GM18873 (cell line): ENCODE results near the gene IRF4.

ENCODE experiments used
- ATAC-seq: cut with Tn5 transposase; IDR thresholded peaks from one replicate; pipeline ENCODE4 v1.9.1; 2021; ENCODE audit warnings: mild to moderate bottlenecking, moderate library complexity, moderate number of reproducible peaks; ENCODE audit not compliant: unreplicated experiment, low FRiP score

The IRF4 gene

DNA sequence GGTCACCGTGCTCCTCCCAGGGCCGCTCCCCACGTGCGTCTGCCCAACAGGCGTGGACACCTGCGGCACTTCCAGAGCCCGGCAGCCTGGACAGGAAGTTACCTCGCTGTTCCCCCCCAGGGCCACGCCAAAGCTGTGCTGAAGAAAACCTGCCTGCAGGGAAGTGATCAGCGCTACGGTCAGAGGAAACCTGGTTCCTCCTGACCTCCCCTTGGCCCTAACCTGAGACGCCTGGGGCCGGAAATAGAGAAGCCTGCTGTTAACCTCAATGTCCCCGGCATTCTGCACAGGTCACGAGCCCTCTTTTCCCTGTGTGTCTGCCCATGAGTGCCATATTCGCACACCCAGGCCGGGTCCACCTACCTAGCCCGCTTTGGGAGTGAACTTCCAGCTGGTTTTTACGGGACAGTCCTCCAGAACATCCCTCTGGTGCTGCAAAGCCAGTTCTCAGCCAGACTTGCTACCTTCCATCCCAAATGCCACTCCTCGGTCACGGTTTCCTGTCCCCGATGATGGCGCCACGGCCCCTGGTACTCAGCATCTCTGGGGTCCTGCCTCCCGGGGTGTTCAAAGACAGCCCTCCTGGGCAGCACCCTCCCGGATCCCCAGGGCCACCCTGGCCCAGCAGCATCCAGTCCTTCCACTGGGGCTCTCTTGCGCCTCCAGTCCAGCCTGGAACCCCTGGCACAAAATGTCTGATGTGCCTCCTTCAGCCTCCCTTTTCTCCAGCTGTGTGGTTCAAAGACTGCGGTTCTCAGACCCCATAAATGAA, 12.0 kb upstream of the IRF4 start:
- ATAC-seq, result no peak

DNA sequence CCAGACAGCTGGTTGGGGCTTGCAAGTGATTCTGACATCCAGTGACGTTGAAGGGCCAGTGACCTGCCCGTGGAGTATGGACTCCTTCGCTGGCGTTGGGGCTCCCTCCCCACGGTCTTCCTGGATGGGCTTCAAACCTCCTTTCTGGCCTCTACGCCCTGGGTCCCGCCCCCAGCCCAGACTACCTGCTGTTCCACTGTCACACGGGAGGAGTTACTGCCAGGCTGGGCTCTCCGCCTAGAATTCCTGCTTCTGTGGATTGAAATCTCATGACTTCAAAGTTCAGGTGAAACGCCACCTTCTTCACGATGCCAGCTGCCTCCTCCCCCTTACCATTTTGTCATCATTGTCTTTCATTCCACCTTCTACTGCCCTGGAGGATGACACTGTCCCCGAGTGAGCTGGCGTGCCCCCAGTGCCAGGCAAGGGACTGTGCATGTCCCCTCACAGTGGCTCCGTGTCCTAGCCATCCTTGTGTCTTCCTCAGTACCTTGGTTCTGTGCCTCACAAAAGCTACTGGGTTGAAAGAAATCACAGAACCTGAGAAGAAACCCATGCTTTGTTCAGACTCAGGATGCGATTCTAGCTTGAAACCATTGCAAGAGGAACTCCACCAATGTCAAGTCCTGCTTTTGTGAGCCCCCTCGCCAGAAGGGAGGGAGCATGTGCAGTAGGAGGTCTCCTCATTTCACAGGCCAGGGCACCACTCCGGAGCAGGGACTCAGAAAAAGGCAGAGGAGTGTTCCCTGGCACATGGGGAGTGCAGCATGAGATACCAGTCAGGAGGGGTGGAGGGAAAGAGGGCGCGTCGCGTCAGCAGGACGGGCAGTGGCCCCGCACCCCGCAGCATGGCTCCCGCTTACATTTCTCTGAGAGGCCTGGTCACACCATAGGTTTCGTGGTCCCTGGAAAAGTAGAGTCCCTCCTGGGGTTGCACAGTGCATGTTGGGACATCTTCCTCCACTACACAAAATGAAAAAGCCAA, 11.0 kb upstream of the IRF4 start:
- ATAC-seq, result no peak

- ATAC-seq, result no peak
Measured at GRCh38 chr6:381742-382461, 9.7 kb upstream of the IRF4 start.

GRCh38 chr6:382883-383810, 8.4 kb upstream of the IRF4 start:
- ATAC-seq, result no peak

DNA sequence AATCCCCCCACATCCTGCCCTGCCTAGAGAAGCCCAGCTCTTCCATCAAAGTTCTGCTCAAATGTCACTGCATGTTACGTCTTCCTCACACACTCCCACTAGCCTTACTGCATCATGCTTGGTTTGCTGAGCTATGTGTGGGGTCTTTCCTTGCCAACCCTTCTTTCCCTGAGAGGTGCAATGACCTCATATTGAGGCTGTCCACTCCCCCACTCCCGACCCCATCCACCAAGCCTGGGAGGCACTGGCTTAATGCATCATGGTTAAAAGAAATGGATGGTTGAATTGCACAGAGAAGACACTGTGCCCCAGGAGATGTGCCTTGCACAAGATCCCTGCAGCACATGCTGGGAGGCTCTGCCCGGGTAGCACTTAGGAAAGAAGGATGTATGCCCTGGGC, 7.7 kb upstream of the IRF4 start:
- no peak for ATAC-seq

GRCh38 chr6:384898-385297, 6.7 kb upstream of the IRF4 start:
- ATAC-seq, result no peak

- ATAC-seq, result no peak
Measured at GRCh38 chr6:385614-386013, 5.9 kb upstream of the IRF4 start.

DNA sequence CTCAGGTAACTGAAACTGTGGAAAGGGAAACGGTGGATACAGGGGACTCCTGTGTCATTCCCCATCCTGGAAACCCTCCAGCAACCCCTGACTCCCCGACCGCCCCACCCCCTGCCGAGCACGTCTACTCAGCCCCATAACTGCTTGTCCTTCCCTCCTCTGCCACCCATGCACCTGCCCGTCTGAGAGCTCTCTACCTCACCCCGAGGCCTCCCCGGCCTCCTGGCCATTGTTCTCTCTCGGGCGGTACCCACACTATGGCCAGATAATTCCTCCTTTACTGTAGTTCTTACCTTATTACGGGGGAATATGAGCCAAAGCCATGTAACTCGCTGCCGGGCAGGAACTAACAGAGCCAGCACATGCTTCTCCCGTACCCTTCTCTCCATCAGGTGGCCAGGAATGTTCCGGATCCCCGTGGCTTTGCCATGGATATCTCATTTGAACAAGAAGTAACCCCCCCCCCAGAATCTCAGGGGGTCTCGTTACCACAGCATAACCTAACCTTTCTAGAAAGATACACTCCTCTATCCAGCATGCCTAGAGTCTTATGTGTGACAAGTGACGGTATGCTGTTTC, 4.8 kb upstream of the IRF4 start:
- no peak for ATAC-seq

- no peak for ATAC-seq
Measured at GRCh38 chr6:387293-387741, 4.2 kb upstream of the IRF4 start.

GRCh38 chr6:388202-388903, 3.2 kb upstream of the IRF4 start:
- no peak for ATAC-seq

DNA sequence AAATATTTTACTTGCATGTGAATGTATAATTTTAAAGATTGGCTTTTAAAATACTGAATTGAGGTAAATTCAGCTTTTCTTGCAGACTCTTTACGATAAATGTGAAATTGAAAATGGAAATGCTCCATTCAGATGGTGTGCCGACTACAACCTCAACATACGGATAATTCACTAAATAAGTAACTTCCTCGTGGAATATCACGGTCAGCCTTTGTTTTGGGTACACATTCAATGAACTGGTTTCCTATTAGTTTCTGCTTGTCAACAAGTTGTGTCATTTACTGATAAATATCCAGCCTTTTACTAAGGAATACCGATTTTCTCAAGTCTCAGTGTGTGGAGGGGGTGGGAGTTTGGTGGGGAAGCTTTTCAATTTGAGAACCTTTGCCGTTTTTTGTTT, 2.4 kb upstream of the IRF4 start:
- ATAC-seq, result no peak

- ATAC-seq, result no peak
Measured at GRCh38 chr6:389622-390021, 1.9 kb upstream of the IRF4 start.

- ATAC-seq, result peak; percentile 13
Measured at GRCh38 chr6:390914-391558, 516 bp upstream of the IRF4 start.

DNA sequence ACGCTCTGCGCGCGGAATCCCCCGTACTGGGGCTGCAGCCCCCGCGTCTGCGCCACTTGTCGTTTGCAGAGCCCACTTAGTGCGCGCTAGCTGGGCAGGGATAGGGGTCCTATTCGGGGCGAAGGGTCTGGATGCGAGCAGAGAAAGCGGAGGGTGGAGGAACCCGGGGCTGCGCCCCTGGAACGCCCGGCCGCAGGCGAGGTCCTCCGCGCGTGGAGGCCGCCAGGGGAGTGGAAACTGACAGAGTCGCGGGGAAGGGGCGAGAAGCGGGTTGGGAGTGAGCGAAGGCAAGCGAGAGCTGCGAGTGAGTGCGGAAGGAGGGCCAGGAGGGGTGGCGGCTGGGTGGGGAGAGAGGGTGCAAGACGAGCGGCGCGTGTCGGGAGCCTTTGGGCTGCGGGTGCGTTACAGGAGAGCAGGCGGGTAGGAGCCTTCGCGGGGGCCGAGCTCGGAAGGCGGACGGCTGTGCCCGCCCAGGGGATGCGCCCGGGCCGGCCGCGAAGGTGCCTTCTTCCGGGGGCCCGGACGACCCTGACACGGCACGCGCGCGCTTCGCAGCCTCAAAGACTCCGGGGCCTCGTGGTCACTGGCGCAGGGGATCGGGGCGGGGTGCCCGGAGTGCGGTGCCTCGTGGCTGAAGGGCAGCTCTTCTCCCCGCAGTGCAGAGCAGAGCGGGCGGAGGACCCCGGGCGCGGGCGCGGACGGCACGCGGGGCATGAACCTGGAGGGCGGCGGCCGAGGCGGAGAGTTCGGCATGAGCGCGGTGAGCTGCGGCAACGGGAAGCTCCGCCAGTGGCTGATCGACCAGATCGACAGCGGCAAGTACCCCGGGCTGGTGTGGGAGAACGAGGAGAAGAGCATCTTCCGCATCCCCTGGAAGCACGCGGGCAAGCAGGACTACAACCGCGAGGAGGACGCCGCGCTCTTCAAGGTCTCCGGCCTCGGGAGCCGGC, 1.2 kb downstream of the IRF4 start:
- ATAC-seq, result no peak

GRCh38 chr6:393391-394221, 2.1 kb downstream of the IRF4 start:
- no peak for ATAC-seq

GRCh38 chr6:394641-395289, 3.2 kb downstream of the IRF4 start:
- no peak for ATAC-seq
